ENCODE results near the gene SPACA7. TPM values are rescaled to one million over a fixed set of nuclear protein-coding genes. Genes with fewer than 3 reads are reported as not detected.
"Not testable (repeated sequence)": the region's sequence is repeated elsewhere in the genome, so short reads cannot be mapped to it uniquely, and the experiment has no call there.

SPACA7 gene
- total RNA-seq, 1 donor from 2014 or later = not detected

- H3K9me3 Mint-ChIP-seq (ENCODE audit: low read depth) = peaks cover 47% of the 10 kb centered on the region
These were observed 52.5 kb downstream of the SPACA7 start for GRCh38 chr13:112428704-112429103.

DNA sequence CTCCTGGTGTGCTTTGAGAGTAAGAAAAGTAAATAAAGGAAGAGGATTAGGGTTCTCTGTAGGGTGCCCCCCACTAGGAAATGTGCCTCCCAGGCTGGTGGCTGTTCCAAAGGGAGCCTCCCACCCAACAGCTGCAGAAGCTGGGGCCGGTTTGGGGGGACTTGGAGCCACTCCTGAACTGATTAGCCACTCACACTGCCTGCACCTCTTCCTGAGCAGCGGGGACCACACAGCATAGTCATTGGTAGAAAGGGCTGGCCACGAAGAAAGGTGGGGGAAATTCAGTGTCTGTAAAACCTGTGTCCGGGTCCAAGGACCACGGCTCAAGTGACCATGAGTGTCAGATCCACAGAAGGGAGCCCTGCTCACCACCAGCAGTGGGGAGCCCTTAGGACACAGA, 55.6 kb downstream of the SPACA7 start:
- Mint-ChIP-seq H3K4me3 (ENCODE audit: unreplicated experiment) (no peak overlapping the region), H3K4me1 (ENCODE audit: low read depth) (no peaks in the 10 kb centered on the region), H3K9me3 (ENCODE audit: low read depth) (peaks cover 29% of the 10 kb centered on the region), H3K36me3 (ENCODE audit: low read depth) (no peaks in the 10 kb centered on the region), H3K27me3 (ENCODE audit: low read depth) (peaks cover 10% of the 10 kb centered on the region), H3K27ac (ENCODE audit: unreplicated experiment) (no peak overlapping the region)
- DNase-seq (ENCODE audit: low spot score) = no peak
- TF ChIP-seq, protein P1, sequence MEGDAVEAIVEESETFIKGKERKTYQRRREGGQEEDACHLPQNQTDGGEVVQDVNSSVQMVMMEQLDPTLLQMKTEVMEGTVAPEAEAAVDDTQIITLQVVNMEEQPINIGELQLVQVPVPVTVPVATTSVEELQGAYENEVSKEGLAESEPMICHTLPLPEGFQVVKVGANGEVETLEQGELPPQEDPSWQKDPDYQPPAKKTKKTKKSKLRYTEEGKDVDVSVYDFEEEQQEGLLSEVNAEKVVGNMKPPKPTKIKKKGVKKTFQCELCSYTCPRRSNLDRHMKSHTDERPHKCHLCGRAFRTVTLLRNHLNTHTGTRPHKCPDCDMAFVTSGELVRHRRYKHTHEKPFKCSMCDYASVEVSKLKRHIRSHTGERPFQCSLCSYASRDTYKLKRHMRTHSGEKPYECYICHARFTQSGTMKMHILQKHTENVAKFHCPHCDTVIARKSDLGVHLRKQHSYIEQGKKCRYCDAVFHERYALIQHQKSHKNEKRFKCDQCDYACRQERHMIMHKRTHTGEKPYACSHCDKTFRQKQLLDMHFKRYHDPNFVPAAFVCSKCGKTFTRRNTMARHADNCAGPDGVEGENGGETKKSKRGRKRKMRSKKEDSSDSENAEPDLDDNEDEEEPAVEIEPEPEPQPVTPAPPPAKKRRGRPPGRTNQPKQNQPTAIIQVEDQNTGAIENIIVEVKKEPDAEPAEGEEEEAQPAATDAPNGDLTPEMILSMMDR (IDR thresholded peaks at IDR 0.05) = no peak

More at GRCh38 chr13:112428704-112429103, 52.5 kb downstream of the SPACA7 start:
- no peak for DNase-seq (ENCODE audit: low spot score)
- H3K36me3 Mint-ChIP-seq (ENCODE audit: low read depth) = no peaks in the 10 kb centered on the region
- H3K4me3 Mint-ChIP-seq (ENCODE audit: unreplicated experiment) = no peak overlapping the region
- TF ChIP-seq, protein P1 (IDR thresholded peaks at IDR 0.05) = no peak
- H3K4me1 Mint-ChIP-seq (ENCODE audit: low read depth) = no peaks in the 10 kb centered on the region
- H3K27me3 Mint-ChIP-seq (ENCODE audit: low read depth) = peaks cover 10% of the 10 kb centered on the region
- no peak overlapping the region for H3K27ac Mint-ChIP-seq (ENCODE audit: unreplicated experiment)

DNA sequence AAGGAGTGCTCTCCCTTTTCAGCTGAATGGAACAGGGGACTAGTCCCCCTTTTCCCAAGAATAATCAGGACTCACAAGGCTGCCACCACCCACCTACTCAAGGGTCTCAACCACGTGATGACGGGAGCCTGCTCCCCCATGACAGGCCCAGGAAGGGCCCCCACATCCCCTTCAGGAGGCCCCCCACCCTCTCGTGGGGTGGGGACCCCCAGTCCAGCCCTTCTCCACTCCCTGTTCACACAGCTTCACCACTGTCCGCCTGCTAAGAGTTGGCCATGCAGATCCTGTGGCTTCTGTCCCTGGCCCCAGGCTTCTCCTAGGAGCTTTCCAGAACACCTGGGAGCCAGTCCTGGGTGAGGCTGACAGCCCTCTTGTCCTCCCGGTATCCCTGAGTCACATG, 56.6 kb downstream of the SPACA7 start:
- not testable (repeated sequence) for DNase-seq (ENCODE audit: low spot score); H3K4me3 Mint-ChIP-seq (ENCODE audit: unreplicated experiment); H3K27me3 Mint-ChIP-seq (ENCODE audit: low read depth); H3K4me1 Mint-ChIP-seq (ENCODE audit: low read depth); H3K27ac Mint-ChIP-seq (ENCODE audit: unreplicated experiment); H3K36me3 Mint-ChIP-seq (ENCODE audit: low read depth)
- peaks cover 21% of the 10 kb centered on the region for H3K9me3 Mint-ChIP-seq (ENCODE audit: low read depth)

DNA sequence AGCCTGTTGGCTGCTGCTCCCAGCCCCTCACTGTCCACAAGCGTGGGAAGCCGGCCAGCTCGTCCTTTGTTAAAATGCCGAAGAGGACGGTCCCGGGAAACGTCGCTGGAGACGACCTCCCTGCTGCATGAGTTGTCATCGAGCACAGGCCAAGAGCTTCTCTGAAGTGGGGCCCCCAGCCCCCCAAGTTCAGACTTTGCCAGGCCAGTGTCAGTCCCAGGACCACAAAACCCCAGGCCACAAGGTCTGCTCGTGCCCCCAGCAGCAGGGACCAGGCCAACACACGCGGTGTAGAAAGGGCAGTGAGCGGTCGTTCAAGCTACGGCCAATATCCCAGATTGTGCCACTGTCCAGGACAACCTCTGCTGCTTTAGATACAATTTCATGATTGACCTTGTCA, 57.4 kb downstream of the SPACA7 start:
- not testable (repeated sequence) for H3K27ac Mint-ChIP-seq (ENCODE audit: unreplicated experiment); H3K27me3 Mint-ChIP-seq (ENCODE audit: low read depth); H3K4me1 Mint-ChIP-seq (ENCODE audit: low read depth); H3K4me3 Mint-ChIP-seq (ENCODE audit: unreplicated experiment); H3K36me3 Mint-ChIP-seq (ENCODE audit: low read depth); DNase-seq (ENCODE audit: low spot score)
- H3K9me3 Mint-ChIP-seq (ENCODE audit: low read depth) = peaks cover 23% of the 10 kb centered on the region

- no peak overlapping the region for H3K27ac Mint-ChIP-seq (ENCODE audit: unreplicated experiment)
- H3K27me3 Mint-ChIP-seq (ENCODE audit: low read depth) = peaks cover 11% of the 10 kb centered on the region
- DNase-seq (ENCODE audit: low spot score) = no peak
- peaks cover 5% of the 10 kb centered on the region for H3K36me3 Mint-ChIP-seq (ENCODE audit: low read depth)
- H3K9me3 Mint-ChIP-seq (ENCODE audit: low read depth) = peaks cover 22% of the 10 kb centered on the region
- no peaks in the 10 kb centered on the region for H3K4me1 Mint-ChIP-seq (ENCODE audit: low read depth)
- no peak overlapping the region for H3K4me3 Mint-ChIP-seq (ENCODE audit: unreplicated experiment)
- TF ChIP-seq, protein P1 (IDR thresholded peaks at IDR 0.05) = no peak
These were observed 57.9 kb downstream of the SPACA7 start for GRCh38 chr13:112434032-112434431.

DNA sequence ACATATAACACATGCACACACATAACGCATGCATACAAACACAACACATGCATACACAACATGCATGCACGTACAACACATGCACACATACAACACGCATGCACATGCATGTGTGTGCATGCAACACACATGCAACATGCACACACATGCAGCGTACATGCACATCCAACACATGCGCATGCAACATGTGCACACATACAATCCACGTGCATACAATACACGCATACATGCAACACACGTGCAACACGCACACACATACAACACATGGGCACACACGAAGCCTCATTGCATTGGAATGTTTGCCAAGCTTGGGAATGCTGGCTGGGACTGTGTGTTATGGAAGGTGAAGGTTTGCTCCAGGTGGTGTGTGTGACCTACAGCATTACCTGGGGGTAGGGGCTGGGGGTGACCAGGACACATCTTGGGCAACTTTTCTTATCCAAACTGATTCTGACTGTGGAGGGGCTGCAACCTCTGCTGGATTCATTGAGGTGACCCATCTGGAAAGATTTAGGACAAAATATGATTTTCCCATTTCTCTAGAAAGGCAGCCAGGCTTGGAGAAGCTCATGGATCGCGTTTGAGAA, 58.9 kb downstream of the SPACA7 start:
- no peak overlapping the region for H3K4me3 Mint-ChIP-seq (ENCODE audit: unreplicated experiment)
- peaks cover 17% of the 10 kb centered on the region for H3K27me3 Mint-ChIP-seq (ENCODE audit: low read depth)
- no peaks in the 10 kb centered on the region for H3K4me1 Mint-ChIP-seq (ENCODE audit: low read depth)
- H3K36me3 Mint-ChIP-seq (ENCODE audit: low read depth) = peaks cover 5% of the 10 kb centered on the region
- H3K27ac Mint-ChIP-seq (ENCODE audit: unreplicated experiment) = no peak overlapping the region
- peaks cover 12% of the 10 kb centered on the region for H3K9me3 Mint-ChIP-seq (ENCODE audit: low read depth)
- no peak for DNase-seq (ENCODE audit: low spot score)
- TF ChIP-seq, protein P1 (IDR thresholded peaks at IDR 0.05) = no peak

Data from chondrocyte (in vitro differentiated cells).